KMS-11 (cell line): ENCODE results near the gene PROC.

Source experiments
- H2AFZ ChIP-seq: fragments of 200-600 bp; sonication (generic); 2 replicates; pipeline ENCODE4 v1.6.1; 2016; ENCODE audit warnings: antibody characterized with exemption, mixed run types, low read depth
- H3K27ac ChIP-seq: fragments of 200-600 bp; sonication (generic); 2 replicates; pipeline ENCODE4 v1.6.1; 2016; ENCODE audit warnings: mild to moderate bottlenecking, mixed run types
- H3K27me3 ChIP-seq: fragments of 200-600 bp; sonication (generic); 2 replicates; pipeline ENCODE4 v1.6.1; 2017; ENCODE audit warnings: mild to moderate bottlenecking, low read depth, mixed run types, moderate library complexity; ENCODE audit not compliant: insufficient read depth
- H3K36me3 ChIP-seq: fragments of 200-600 bp; sonication (generic); 2 replicates; pipeline ENCODE4 v1.6.1; 2017; ENCODE audit warnings: mild to moderate bottlenecking, mixed run types; ENCODE audit not compliant: insufficient read depth
- H3K4me1 ChIP-seq: fragments of 200-600 bp; sonication (generic); 2 replicates; pipeline ENCODE4 v1.6.1; 2016; ENCODE audit warnings: mild to moderate bottlenecking, low read depth, mixed run types; ENCODE audit not compliant: poor library complexity, severe bottlenecking
- H3K4me2 ChIP-seq: fragments of 200-600 bp; sonication (generic); 2 replicates; pipeline ENCODE4 v1.7.0; 2016; ENCODE audit warnings: mild to moderate bottlenecking, mixed run types
- H3K4me3 ChIP-seq: fragments of 200-600 bp; sonication (generic); IDR thresholded peaks from 2 replicates; pipeline ENCODE4 v1.6.1; 2017; ENCODE audit warnings: low read depth, low read length, mixed read lengths; ENCODE audit not compliant: insufficient read depth
- H3K79me2 ChIP-seq: fragments of 200-600 bp; sonication (generic); 2 replicates; pipeline ENCODE4 v1.6.1; 2016; ENCODE audit warnings: low read depth, mixed run types; ENCODE audit not compliant: insufficient read depth
- H3K9ac ChIP-seq: fragments of 200-600 bp; sonication (generic); 2 replicates; pipeline ENCODE4 v1.6.1; 2016; ENCODE audit warnings: mild to moderate bottlenecking, mixed run types
- H4K20me1 ChIP-seq: fragments of 200-600 bp; sonication (generic); 2 replicates; pipeline ENCODE4 v1.6.1; 2016; ENCODE audit warnings: mild to moderate bottlenecking, mixed run types; ENCODE audit not compliant: insufficient read depth
- CTCF ChIP-seq: fragments of 200-600 bp; sonication (generic); conservative IDR thresholded peaks from 2 replicates; pipeline ENCODE4 v1.6.1; 2017; ENCODE audit warnings: low read depth, mild to moderate bottlenecking, antibody characterized with exemption, low read length, moderate library complexity, mixed read lengths

Gene PROC

GRCh38 chr2:127416506-127417001 lies 1.7 kb upstream of the PROC start:
- peaks cover 8% of the 10 kb centered on the region for H3K4me1 ChIP-seq
- no peaks in the 10 kb centered on the region for H3K36me3 ChIP-seq
- peak overlapping the region; percentile 92; the same call in 1 of the 2 replicates for H2AFZ ChIP-seq
- H4K20me1 ChIP-seq, result no peaks in the 10 kb centered on the region
- H3K4me3 ChIP-seq, result peak overlapping the region; percentile 29
- H3K9ac ChIP-seq, result no peak overlapping the region
- TF ChIP-seq CTCF, result no peak
- no peak overlapping the region for H3K27ac ChIP-seq
- H3K79me2 ChIP-seq, result no peaks in the 10 kb centered on the region
- H3K4me2 ChIP-seq, result peak overlapping the region; percentile 67
- H3K27me3 ChIP-seq, result no peaks in the 10 kb centered on the region

- Histone ChIP-seq H3K4me1 (peaks cover 6% of the 10 kb centered on the region), H3K9ac (no peak overlapping the region), H3K79me2 (no peaks in the 10 kb centered on the region), H3K27me3 (no peaks in the 10 kb centered on the region), H3K36me3 (no peaks in the 10 kb centered on the region), H3K4me2 (no peak overlapping the region), H3K27ac (no peak overlapping the region), H2AFZ (no peak overlapping the region), H3K4me3 (no peak overlapping the region), H4K20me1 (no peaks in the 10 kb centered on the region)
- TF ChIP-seq CTCF, result no peak
Observed at GRCh38 chr2:127417406-127417805, 821 bp upstream of the PROC start.

GRCh38 chr2:127419112-127419430 lies 844 bp downstream of the PROC start:
- Histone ChIP-seq H4K20me1 (no peaks in the 10 kb centered on the region), H2AFZ (no peak overlapping the region), H3K4me1 (peaks cover 6% of the 10 kb centered on the region), H3K9ac (no peak overlapping the region), H3K27me3 (no peaks in the 10 kb centered on the region), H3K79me2 (no peaks in the 10 kb centered on the region), H3K4me3 (no peak overlapping the region), H3K4me2 (no peak overlapping the region), H3K27ac (no peak overlapping the region), H3K36me3 (no peaks in the 10 kb centered on the region)
- no peak for TF ChIP-seq CTCF

- Histone ChIP-seq H3K27ac (no peak overlapping the region), H3K27me3 (no peaks in the 10 kb centered on the region), H2AFZ (no peak overlapping the region), H3K36me3 (no peaks in the 10 kb centered on the region), H3K9ac (no peak overlapping the region), H4K20me1 (no peaks in the 10 kb centered on the region), H3K4me1 (peaks cover 6% of the 10 kb centered on the region), H3K79me2 (no peaks in the 10 kb centered on the region), H3K4me2 (no peak overlapping the region), H3K4me3 (no peak overlapping the region)
- TF ChIP-seq CTCF, result no peak
Observed at GRCh38 chr2:127419448-127420038, 1.3 kb downstream of the PROC start.
